HG03135 (cell line): ENCODE data around the gene CCNF.

ENCODE experiments used
- ATAC-seq: cut with Tn5 transposase; IDR thresholded peaks from one replicate; pipeline ENCODE4 v1.9.1; 2021; ENCODE audit warnings: mild to moderate bottlenecking, moderate library complexity; ENCODE audit not compliant: unreplicated experiment

CCNF gene

GRCh38 chr16:2499890-2500429, 70.7 kb downstream of the CCNF start:
- no peak for ATAC-seq

- no peak for ATAC-seq
Observed at GRCh38 chr16:2500430-2500917, 71.2 kb downstream of the CCNF start.

- ATAC-seq: no peak
Observed at GRCh38 chr16:2500918-2501750, 71.9 kb downstream of the CCNF start.

- ATAC-seq: no peak
Observed at GRCh38 chr16:2501946-2502895, 73.0 kb downstream of the CCNF start.

GRCh38 chr16:2505695-2506094, 76.4 kb downstream of the CCNF start:
- ATAC-seq: no peak

- ATAC-seq: peak; percentile 59
Observed at GRCh38 chr16:2507052-2507659, 77.9 kb downstream of the CCNF start.

GRCh38 chr16:2507665-2508064, 78.4 kb downstream of the CCNF start:
- peak; percentile 12 for ATAC-seq
